Spleen (tissue), 11 donors: ENCODE results near the gene KCNH6. TPM values are rescaled to one million over a fixed set of nuclear protein-coding genes. Genes with fewer than 3 reads are reported as not detected.

Experiments
- DNase-seq: peaks from one replicate; pipeline ENCODE4 v3.0.0-alpha.2; 2020
- H3K27ac ChIP-seq, 8 donors: fragments of 200-600 bp; sonication (generic) in 7 of 8; 1 replicate in 4 of 8; 2 replicates in 4 of 8; pipeline versions ENCODE4 v1.5.0 to v1.8.0; 2016 to 2021; ENCODE audit warnings: inconsistent platforms in 4 of 8, mild to moderate bottlenecking in 4 of 8, moderate library complexity in 1 of 8
- H3K27me3 ChIP-seq, 7 donors: fragments of 200-600 bp; sonication (generic) in 6 of 7; replicated peaks in 1 of 7; 1 replicate in 4 of 7; 2 replicates in 3 of 7; pipeline versions ENCODE4 v1.5.0 to v1.8.0; 2016 to 2021; ENCODE audit warnings: inconsistent platforms in 3 of 7, mild to moderate bottlenecking in 1 of 7
- H3K36me3 ChIP-seq, 6 donors: fragments of 200-600 bp; sonication (generic) in 5 of 6; 1 replicate in 4 of 6; 2 replicates in 2 of 6; pipeline versions ENCODE4 v1.5.0 to v1.8.0; 2016 to 2021; ENCODE audit warnings: inconsistent platforms in 2 of 6
- H3K4me1 ChIP-seq, 6 donors: fragments of 200-600 bp; sonication (generic) in 5 of 6; 1 replicate in 3 of 6; 2 replicates in 3 of 6; pipeline versions ENCODE4 v1.5.0 to v1.8.0; 2016 to 2021; ENCODE audit warnings: inconsistent platforms in 3 of 6
- H3K4me3 ChIP-seq, 8 donors: fragments of 200-600 bp; sonication (generic) in 7 of 8; 1 replicate in 4 of 8; 2 replicates in 4 of 8; pipeline versions ENCODE4 v1.5.0 to v1.8.0; 2016 to 2021; ENCODE audit warnings: inconsistent platforms in 4 of 8, mild to moderate bottlenecking in 4 of 8, moderate library complexity in 2 of 8
- H3K9me3 ChIP-seq, 8 donors: fragments of 200-600 bp; sonication (generic) in 7 of 8; 1 replicate in 4 of 8; 2 replicates in 4 of 8; pipeline versions ENCODE4 v1.5.0 to v1.8.0; 2016 to 2021; ENCODE audit warnings: inconsistent platforms in 4 of 8
- POLR2A ChIP-seq, 3 donors: fragments of 450-650 bp; IDR thresholded peaks; one replicate each; pipeline ENCODE4 v1.5.1; 2017; ENCODE audit warnings: antibody characterized with exemption in 3 of 3, mild to moderate bottlenecking in 1 of 3
- POLR2AphosphoS5 ChIP-seq, 3 donors: sonication (generic); formaldehyde crosslinking; IDR thresholded peaks; one replicate each; pipeline ENCODE4 v1.5.1; 2017; ENCODE audit warnings: antibody characterized with exemption in 3 of 3
- WGBS, 5 donors: extraction: QIAGEN DNeasy Blood & Tissue Kit in 3 of 5; methylation state at CpG; one replicate each; pipeline versions ENCODE4 v1.1.5 to v1.1.7; 2013 to 2018; 5-methylcytosine and 5-hydroxymethylcytosine counted together
- intact Hi-C: fragments of 100-400 bp; cut with DNase I; formaldehyde crosslinking; loops from one replicate; pipeline ENCODE4 v1.15.0; 2023; ENCODE audit warnings: low total_unique reads
- polyA plus RNA-seq, 3 donors: library from polyadenylated mRNA; stranded (reverse); fragments of 200-250 nt; gene quantifications; one replicate each; pipeline ENCODE4 v1.2.1, GENCODE V29; 2013
- total RNA-seq, 7 donors: library from RNA; depleted of rRNA in 3 of 7; stranded (reverse); fragments of >200 nt in 3 of 7; fragmentation: NEBNext Ultra II Directional in 4 of 7; extraction: Animal tissue kit (Norgen Biotek cat#: 25700) in 4 of 7; gene quantifications; one replicate each; pipeline versions ENCODE4 v1.1.0 to v1.2.1, GENCODE V29; 2016 to 2021
- TF ChIP-seq, protein P1 (sequence below), 11 experiments: fragments of 200-600 bp in 7 of 11; fragments of 450-650 bp in 4 of 11; sonication (generic) in 4 of 11; IDR thresholded peaks in 8 of 11; conservative IDR thresholded peaks in 3 of 11; 1 replicate in 7 of 11; 2 replicates in 4 of 11; pipeline versions ENCODE4 v1.4.0 to v1.8.0; 2016 to 2021; ENCODE audit warnings: antibody characterized with exemption in 11 of 11, inconsistent platforms in 4 of 11, mild to moderate bottlenecking in 1 of 11
- donor health status: healthy with polysubstance abuse.
- donor health status: DM: no; HTN: no; CAD: no; lungs with moderate emphysema.
- donor health status: DM: no; HTN: no; CAD: no.
- donor health status: Bipolar disorder and iron deficiency.
- donor health status: healthy.
- donor health status: DM: no; HTN: no; CAD: no.
- donor health status: DM: yes; HTN: yes; CAD: no.

The KCNH6 gene
- total and polyA plus RNA-seq, 10 donors: not detected

GRCh38 chr17:63578027-63578768 lies 55.0 kb downstream of the KCNH6 start:
- TF ChIP-seq, protein P1, sequence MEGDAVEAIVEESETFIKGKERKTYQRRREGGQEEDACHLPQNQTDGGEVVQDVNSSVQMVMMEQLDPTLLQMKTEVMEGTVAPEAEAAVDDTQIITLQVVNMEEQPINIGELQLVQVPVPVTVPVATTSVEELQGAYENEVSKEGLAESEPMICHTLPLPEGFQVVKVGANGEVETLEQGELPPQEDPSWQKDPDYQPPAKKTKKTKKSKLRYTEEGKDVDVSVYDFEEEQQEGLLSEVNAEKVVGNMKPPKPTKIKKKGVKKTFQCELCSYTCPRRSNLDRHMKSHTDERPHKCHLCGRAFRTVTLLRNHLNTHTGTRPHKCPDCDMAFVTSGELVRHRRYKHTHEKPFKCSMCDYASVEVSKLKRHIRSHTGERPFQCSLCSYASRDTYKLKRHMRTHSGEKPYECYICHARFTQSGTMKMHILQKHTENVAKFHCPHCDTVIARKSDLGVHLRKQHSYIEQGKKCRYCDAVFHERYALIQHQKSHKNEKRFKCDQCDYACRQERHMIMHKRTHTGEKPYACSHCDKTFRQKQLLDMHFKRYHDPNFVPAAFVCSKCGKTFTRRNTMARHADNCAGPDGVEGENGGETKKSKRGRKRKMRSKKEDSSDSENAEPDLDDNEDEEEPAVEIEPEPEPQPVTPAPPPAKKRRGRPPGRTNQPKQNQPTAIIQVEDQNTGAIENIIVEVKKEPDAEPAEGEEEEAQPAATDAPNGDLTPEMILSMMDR (IDR thresholded peaks at IDR 0.05 in 8 of 11, conservative IDR thresholded peaks at IDR 0.05 in 3 of 11): no peak
- no peak for TF ChIP-seq POLR2A (IDR thresholded peaks at IDR 0.05)
- TF ChIP-seq POLR2AphosphoS5 (IDR thresholded peaks at IDR 0.05): no peak
- 89 to 96% (median 91%) methylated on average over 7 of the region's 7 CpGs for WGBS, 5 donors
- Histone ChIP-seq H3K9me3 (no peaks in the 10 kb centered on the region), H3K27me3 (no peaks in the 10 kb centered on the region), H3K4me3 (no peak overlapping the region), H3K27ac (no peak overlapping the region), H3K36me3 (peaks cover 0 to 62% (median 44%) of the 10 kb centered on the region in 6 donors), H3K4me1 (no peaks in the 10 kb centered on the region)
- intact Hi-C loops: no loop called here
- DNase-seq: no peak

DNA sequence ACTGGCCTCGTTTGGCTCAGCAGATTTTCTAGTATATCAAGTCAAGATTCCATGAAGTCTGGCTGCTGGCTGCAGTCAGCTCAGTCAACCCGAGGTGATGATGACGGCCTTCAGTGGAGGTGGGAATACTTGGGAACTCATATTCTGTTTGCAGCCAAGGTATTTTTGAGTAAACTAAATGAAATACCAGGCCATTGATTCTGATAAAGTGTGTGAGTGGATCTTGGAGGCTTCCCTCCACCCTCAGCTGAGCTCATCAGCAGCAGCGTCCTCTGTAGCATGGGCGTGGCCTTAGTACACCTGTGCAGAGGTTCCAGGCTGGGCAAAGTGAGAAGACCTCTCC lies 55.6 kb downstream of the KCNH6 start:
- Histone ChIP-seq H3K36me3 (peaks cover 0 to 66% (median 49%) of the 10 kb centered on the region in 6 donors), H3K9me3 (no peaks in the 10 kb centered on the region), H3K4me3 (no peak overlapping the region), H3K27me3 (no peaks in the 10 kb centered on the region), H3K27ac (no peak overlapping the region), H3K4me1 (no peaks in the 10 kb centered on the region)
- TF ChIP-seq POLR2A (IDR thresholded peaks at IDR 0.05) (no peak), POLR2AphosphoS5 (IDR thresholded peaks at IDR 0.05) (no peak)
- TF ChIP-seq, protein P1 (IDR thresholded peaks at IDR 0.05 in 8 of 11, conservative IDR thresholded peaks at IDR 0.05 in 3 of 11): no peak
- WGBS, 5 donors: 85 to 93% (median 89%) methylated on average over 5 of the region's 5 CpGs
- intact Hi-C loops: no loop called here
- DNase-seq: no peak

- peak overlapping the region in 1 of 8 donors; percentile 11 for H3K27ac ChIP-seq
Observed at GRCh38 chr17:63579633-63580032, 56.5 kb downstream of the KCNH6 start.

DNA sequence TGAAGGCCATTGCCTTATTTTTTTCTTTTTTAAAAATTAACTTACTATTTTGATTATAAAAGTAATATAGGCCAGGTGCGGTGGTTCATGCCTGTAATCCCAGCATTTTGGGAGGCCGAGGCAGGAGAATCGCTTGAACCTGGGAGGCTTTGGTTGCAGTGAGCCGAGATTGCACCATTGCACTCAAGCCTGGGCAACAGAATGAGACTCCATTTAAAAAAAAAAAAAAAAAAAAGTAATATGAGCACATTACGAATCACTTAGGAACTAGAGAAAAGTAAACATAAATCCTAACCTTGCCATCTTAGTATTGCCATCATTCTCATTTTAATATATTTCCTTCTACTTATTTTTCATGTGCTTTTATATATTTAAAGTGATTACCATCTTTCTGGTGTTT lies 64.6 kb downstream of the KCNH6 start:
- intact Hi-C loops: no loop called here
- H3K4me3 ChIP-seq: no peak overlapping the region
- 93 to 97% (median 96%) methylated on average over 5 of the region's 5 CpGs for WGBS, 5 donors
- DNase-seq: no peak
- no peak overlapping the region for H3K27ac ChIP-seq
- H3K27me3 ChIP-seq: no peaks in the 10 kb centered on the region
- TF ChIP-seq POLR2AphosphoS5 (IDR thresholded peaks at IDR 0.05) (no peak), POLR2A (IDR thresholded peaks at IDR 0.05) (no peak)
- TF ChIP-seq, protein P1 (IDR thresholded peaks at IDR 0.05 in 8 of 11, conservative IDR thresholded peaks at IDR 0.05 in 3 of 11): no peak
- peaks cover 4 to 100% (median 95%) of the 10 kb centered on the region in 6 donors for H3K36me3 ChIP-seq
- no peaks in the 10 kb centered on the region for H3K9me3 ChIP-seq
- H3K4me1 ChIP-seq: peaks cover 0 to 11% (median 0%) of the 10 kb centered on the region in 6 donors

More at GRCh38 chr17:63579633-63580032, 56.5 kb downstream of the KCNH6 start:
- intact Hi-C loops: no loop called here
- H3K4me3 ChIP-seq: no peak overlapping the region
- no peaks in the 10 kb centered on the region for H3K4me1 ChIP-seq
- H3K9me3 ChIP-seq: no peaks in the 10 kb centered on the region
- peaks cover 0 to 75% (median 58%) of the 10 kb centered on the region in 6 donors for H3K36me3 ChIP-seq
- no peak for DNase-seq
- 72 to 89% (median 82%) methylated on average over 11 of the region's 11 CpGs for WGBS, 5 donors
- no peaks in the 10 kb centered on the region for H3K27me3 ChIP-seq
- no peak for TF ChIP-seq POLR2AphosphoS5 (IDR thresholded peaks at IDR 0.05)
- TF ChIP-seq, protein P1 (IDR thresholded peaks at IDR 0.05 in 8 of 11, conservative IDR thresholded peaks at IDR 0.05 in 3 of 11): no peak
- no peak for TF ChIP-seq POLR2A (IDR thresholded peaks at IDR 0.05)
